PC-9 (cell line): Measurements from ENCODE around the gene SEC14L3. TPM values are rescaled to one million over a fixed set of nuclear protein-coding genes. Genes with fewer than 3 reads are reported as not detected.

ENCODE experiments used
- BruUV-seq: library from RNA; stranded (reverse); fragments of 400-500 nt; replicated peaks from 2 replicates; lab custom pipeline; 2021; lab: Mats Ljungman, UMichigan
- CTCF ChIA-PET: fragments of 300-600 bp; sonication (Branson Sonifier 250); formaldehyde crosslinking; loops from one replicate; lab custom pipeline; 2022; ENCODE audit warnings: antibody characterized with exemption; lab: Charles Lee
- POLR2A ChIA-PET: fragments of 300-600 bp; sonication (Branson Sonifier 250); formaldehyde crosslinking; loops from one replicate; lab custom pipeline; 2022; ENCODE audit warnings: antibody characterized with exemption; ENCODE audit not compliant: unreplicated experiment; lab: Charles Lee
- DNase-seq, 2 experiments: peaks; one replicate each; pipeline versions ENCODE4 v3.0.0 to v3.0.0-alpha.2; 2015 to 2022; ENCODE audit warnings: mixed read lengths in 1 of 2
- H2AFZ ChIP-seq: fragments of 200-600 bp; sonication (generic); 2 replicates; pipeline ENCODE4 v1.8.1; 2017; ENCODE audit warnings: antibody characterized with exemption
- H3F3A ChIP-seq: fragments of 200-600 bp; sonication (generic); 2 replicates; pipeline ENCODE4 v1.8.1; 2017; ENCODE audit warnings: antibody characterized with exemption, mild to moderate bottlenecking, low read depth; ENCODE audit not compliant: insufficient read depth
- H3K27ac ChIP-seq: fragments of 200-600 bp; sonication (generic); 2 replicates; pipeline ENCODE4 v1.6.1; 2016; ENCODE audit warnings: mixed run types
- H3K27me3 ChIP-seq: fragments of 200-600 bp; sonication (generic); 2 replicates; pipeline ENCODE4 v1.6.1; 2016; ENCODE audit warnings: low read depth, mixed run types; ENCODE audit not compliant: insufficient read depth
- H3K36me3 ChIP-seq: fragments of 200-600 bp; sonication (generic); 2 replicates; pipeline ENCODE4 v1.6.1; 2016; ENCODE audit warnings: low read depth, mixed run types
- H3K4me1 ChIP-seq: fragments of 200-600 bp; sonication (generic); replicated peaks from 2 replicates; pipeline ENCODE4 v1.6.1; 2016; ENCODE audit warnings: mixed run types; ENCODE audit not compliant: insufficient read depth
- H3K4me2 ChIP-seq: fragments of 200-600 bp; sonication (generic); 2 replicates; pipeline ENCODE4 v1.6.1; 2017; ENCODE audit warnings: mixed run types
- H3K4me3 ChIP-seq: fragments of 200-600 bp; sonication (generic); 2 replicates; pipeline ENCODE4 v1.6.1; 2016; ENCODE audit warnings: mixed run types
- H3K79me2 ChIP-seq: fragments of 200-600 bp; sonication (generic); 2 replicates; pipeline ENCODE4 v1.6.1; 2017; ENCODE audit warnings: low read depth, mixed run types
- H3K9me2 ChIP-seq: fragments of 200-600 bp; sonication (generic); 2 replicates; pipeline ENCODE4 v1.8.1; 2017; ENCODE audit warnings: mild to moderate bottlenecking; ENCODE audit not compliant: insufficient read depth
- H3K9me3 ChIP-seq: fragments of 200-600 bp; sonication (generic); 2 replicates; pipeline ENCODE4 v1.8.1; 2016; ENCODE audit warnings: low read depth; ENCODE audit not compliant: insufficient read depth
- H4K20me1 ChIP-seq: fragments of 200-600 bp; sonication (generic); 2 replicates; pipeline ENCODE4 v1.8.1; 2017; ENCODE audit not compliant: insufficient read depth
- EZH2 ChIP-seq: fragments of 200-600 bp; sonication (generic); IDR thresholded peaks from 2 replicates; pipeline ENCODE4 v1.8.0; 2017; ENCODE audit warnings: antibody characterized with exemption, low read depth
- intact Hi-C: fragments of 100-400 bp; cut with micrococcal nuclease; formaldehyde crosslinking; loops from one replicate; pipeline ENCODE4 v1.10.0; 2022; ENCODE audit not compliant: unreplicated experiment
- total RNA-seq: library from RNA; stranded (reverse); gene quantifications from 2 replicates; pipeline ENCODE4 v1.2.3, GENCODE V29; 2021
- TF ChIP-seq, protein P1 (sequence below): fragments of 200-600 bp; sonication (generic); conservative IDR thresholded peaks from 2 replicates; pipeline ENCODE4 v1.6.1; 2017; ENCODE audit warnings: mixed run types, antibody characterized with exemption, mild to moderate bottlenecking, moderate library complexity

Gene SEC14L3
- total RNA-seq, 1 experiment from 2014 or later = not detected

- Histone ChIP-seq H3K79me2 (no peaks in the 10 kb centered on the region), H3K27me3 (no peaks in the 10 kb centered on the region), H3K36me3 (no peaks in the 10 kb centered on the region), H3K4me1 (peaks cover 23% of the 10 kb centered on the region), H3K9me2 (no peaks in the 10 kb centered on the region), H3K9me3 (peaks cover 5% of the 10 kb centered on the region; the same call in 1 of the 2 replicates), H4K20me1 (no peaks in the 10 kb centered on the region), H3F3A (peaks cover 25% of the 10 kb centered on the region), H2AFZ (no peak overlapping the region), H3K27ac (no peak overlapping the region), H3K4me2 (peak overlapping the region; percentile 32), H3K4me3 (no peak overlapping the region)
- ChIA-PET CTCF (interaction anchor here (0.8 kb wide), 1 partner anchor 12 kb away, joined by 3 read pairs; no protein-coding TSS in a partner anchor), POLR2A (no interaction called here)
- no TSS peak for BruUV-seq
- TF ChIP-seq, protein P1, sequence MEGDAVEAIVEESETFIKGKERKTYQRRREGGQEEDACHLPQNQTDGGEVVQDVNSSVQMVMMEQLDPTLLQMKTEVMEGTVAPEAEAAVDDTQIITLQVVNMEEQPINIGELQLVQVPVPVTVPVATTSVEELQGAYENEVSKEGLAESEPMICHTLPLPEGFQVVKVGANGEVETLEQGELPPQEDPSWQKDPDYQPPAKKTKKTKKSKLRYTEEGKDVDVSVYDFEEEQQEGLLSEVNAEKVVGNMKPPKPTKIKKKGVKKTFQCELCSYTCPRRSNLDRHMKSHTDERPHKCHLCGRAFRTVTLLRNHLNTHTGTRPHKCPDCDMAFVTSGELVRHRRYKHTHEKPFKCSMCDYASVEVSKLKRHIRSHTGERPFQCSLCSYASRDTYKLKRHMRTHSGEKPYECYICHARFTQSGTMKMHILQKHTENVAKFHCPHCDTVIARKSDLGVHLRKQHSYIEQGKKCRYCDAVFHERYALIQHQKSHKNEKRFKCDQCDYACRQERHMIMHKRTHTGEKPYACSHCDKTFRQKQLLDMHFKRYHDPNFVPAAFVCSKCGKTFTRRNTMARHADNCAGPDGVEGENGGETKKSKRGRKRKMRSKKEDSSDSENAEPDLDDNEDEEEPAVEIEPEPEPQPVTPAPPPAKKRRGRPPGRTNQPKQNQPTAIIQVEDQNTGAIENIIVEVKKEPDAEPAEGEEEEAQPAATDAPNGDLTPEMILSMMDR = no peak
- no peak for TF ChIP-seq EZH2
- intact Hi-C loops = no loop called here
- DNase-seq = no peak
Observed at GRCh38 chr22:30438559-30438958, 33.3 kb downstream of the SEC14L3 start.

- DNase-seq = no peak
- H3K27me3 ChIP-seq = no peaks in the 10 kb centered on the region
- CTCF ChIA-PET = no interaction called here
- no peaks in the 10 kb centered on the region for H3K79me2 ChIP-seq
- no peaks in the 10 kb centered on the region for H3K9me3 ChIP-seq
- H3K4me1 ChIP-seq = peaks cover 23% of the 10 kb centered on the region
- peaks cover 15% of the 10 kb centered on the region for H3F3A ChIP-seq
- intact Hi-C loops = no loop called here
- H3K9me2 ChIP-seq = no peaks in the 10 kb centered on the region
- no peak overlapping the region for H3K4me2 ChIP-seq
- POLR2A ChIA-PET = interaction anchor here (0.6 kb wide), 1 partner anchor 488 kb away, joined by 5 read pairs; no protein-coding TSS in a partner anchor
- no peak overlapping the region for H3K4me3 ChIP-seq
- no peak for TF ChIP-seq EZH2
- no TSS peak for BruUV-seq
- no peak overlapping the region for H3K27ac ChIP-seq
- H4K20me1 ChIP-seq = no peaks in the 10 kb centered on the region
- no peak overlapping the region for H2AFZ ChIP-seq
- H3K36me3 ChIP-seq = no peaks in the 10 kb centered on the region
Observed at GRCh38 chr22:30436196-30436595, 35.6 kb downstream of the SEC14L3 start.

GRCh38 chr22:30435674-30436126 lies 36.1 kb downstream of the SEC14L3 start:
- Histone ChIP-seq H3K9me2 (no peaks in the 10 kb centered on the region), H3K79me2 (no peaks in the 10 kb centered on the region), H3F3A (peaks cover 15% of the 10 kb centered on the region), H3K27ac (no peak overlapping the region), H4K20me1 (no peaks in the 10 kb centered on the region), H2AFZ (no peak overlapping the region), H3K27me3 (no peaks in the 10 kb centered on the region), H3K9me3 (no peaks in the 10 kb centered on the region), H3K4me3 (no peak overlapping the region), H3K36me3 (no peaks in the 10 kb centered on the region), H3K4me1 (peaks cover 23% of the 10 kb centered on the region), H3K4me2 (no peak overlapping the region)
- no peak for TF ChIP-seq EZH2
- TF ChIP-seq, protein P1 = no peak
- BruUV-seq = no TSS peak
- intact Hi-C loops = no loop called here
- POLR2A ChIA-PET = interaction anchor here (0.6 kb wide), 1 partner anchor 488 kb away, joined by 5 read pairs; no protein-coding TSS in a partner anchor
- DNase-seq = no peak
- CTCF ChIA-PET = no interaction called here

DNA sequence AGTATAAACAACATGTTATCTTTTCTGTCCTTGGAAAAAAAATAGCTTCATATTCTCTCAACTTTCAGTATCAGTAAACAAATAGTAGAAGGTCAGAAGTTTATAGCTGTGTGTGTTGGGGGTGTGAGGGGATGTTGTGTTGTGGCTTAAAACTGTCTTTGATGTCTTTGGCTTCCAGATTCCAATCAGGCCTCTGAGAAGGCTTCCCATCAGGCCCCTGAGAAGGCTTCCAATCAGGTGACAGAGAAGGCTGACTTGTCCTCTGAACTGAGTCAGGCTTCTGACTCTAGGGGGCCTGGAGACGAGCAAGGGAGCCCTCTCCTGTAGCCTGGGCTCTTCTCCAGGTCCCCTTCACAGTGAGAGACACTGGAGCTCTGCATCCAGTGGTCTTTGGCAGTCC lies 37.0 kb downstream of the SEC14L3 start:
- H3K27ac ChIP-seq = no peak overlapping the region

More for the DNA sequence above, 37.0 kb downstream of the SEC14L3 start:
- Histone ChIP-seq H3K4me1 (peaks cover 19% of the 10 kb centered on the region), H3K9me2 (no peaks in the 10 kb centered on the region), H3K27me3 (no peaks in the 10 kb centered on the region), H2AFZ (no peak overlapping the region), H3K4me3 (no peak overlapping the region), H3F3A (peaks cover 15% of the 10 kb centered on the region), H3K4me2 (no peak overlapping the region), H3K9me3 (no peaks in the 10 kb centered on the region), H3K36me3 (no peaks in the 10 kb centered on the region), H4K20me1 (no peaks in the 10 kb centered on the region), H3K79me2 (no peaks in the 10 kb centered on the region)
- ChIA-PET POLR2A (no interaction called here), CTCF (no interaction called here)
- intact Hi-C loops = no loop called here
- no peak for DNase-seq
- no peak for TF ChIP-seq EZH2
- TF ChIP-seq, protein P1 = no peak
- no TSS peak for BruUV-seq
